Omental fat pad (tissue), 4 donors: Measurements from ENCODE around the gene TFEB. TPM values are rescaled to one million over a fixed set of nuclear protein-coding genes. Genes with fewer than 3 reads are reported as not detected.

Experiments used
- ATAC-seq: fragments of 150-250 bp; one replicate; pipeline ENCODE4 v1.9.1; 2016; ENCODE audit warnings: mild to moderate bottlenecking, moderate library complexity; ENCODE audit not compliant: low FRiP score
- DNase-seq: peaks from one replicate; pipeline ENCODE4 v3.0.0-alpha.2; 2019; ENCODE audit warnings: low spot score
- CTCF ChIP-seq, 3 donors: fragments of 450-650 bp; IDR thresholded peaks; one replicate each; pipeline ENCODE4 v1.5.1; 2016 to 2017; ENCODE audit warnings: antibody characterized with exemption in 3 of 3, mild to moderate bottlenecking in 3 of 3, moderate library complexity in 2 of 3
- total RNA-seq, 4 donors: library from RNA; depleted of rRNA; stranded (reverse); fragments of >200 nt; gene quantifications; one replicate each; pipeline ENCODE4 v1.1.0, GENCODE V29; 2016

Gene TFEB
- total RNA-seq, 4 donors from 2014 or later: 7.1 to 24.4 (median 14.5) TPM

DNA sequence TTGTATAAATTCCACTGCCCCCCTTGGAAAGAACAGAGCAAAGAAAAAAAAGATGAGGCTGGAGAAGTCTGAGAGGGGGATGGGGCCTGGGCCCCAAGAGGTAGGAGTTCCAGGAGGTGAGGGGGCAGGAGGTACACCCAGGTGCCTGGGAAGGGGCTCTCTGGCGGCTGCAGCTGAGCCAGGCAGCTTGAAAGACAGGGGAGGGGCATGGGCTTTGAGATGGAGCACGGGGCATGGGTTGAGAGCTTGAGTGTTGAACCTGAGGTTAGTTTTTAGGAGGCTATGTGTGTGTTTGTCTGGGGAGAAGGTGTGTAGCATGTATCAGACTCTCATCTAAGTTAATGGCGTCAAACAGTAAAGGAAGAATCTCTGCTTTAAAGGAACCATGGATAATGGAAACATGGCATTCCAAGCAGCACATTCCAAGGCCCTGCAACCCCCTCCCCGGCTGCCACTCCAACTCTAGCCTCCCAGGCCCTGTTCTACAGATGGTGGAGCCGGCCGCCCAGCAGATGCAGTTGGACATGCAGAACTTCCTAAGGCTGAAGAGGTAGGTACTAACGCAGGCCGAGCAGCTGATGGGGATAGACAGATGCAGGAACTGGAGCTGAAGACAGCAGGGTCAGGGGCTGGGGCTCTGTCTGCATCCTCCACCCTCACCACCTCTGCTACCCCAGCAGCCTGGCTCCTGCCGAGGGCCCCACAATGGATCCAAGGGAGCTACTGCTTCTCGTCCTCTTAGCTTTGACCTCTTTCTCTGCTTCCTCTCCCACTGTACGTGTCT lies 55.0 kb downstream of the TFEB start:
- DNase-seq: no peak
- TF ChIP-seq CTCF (IDR thresholded peaks at IDR 0.05): no peak
- no peak for ATAC-seq

DNA sequence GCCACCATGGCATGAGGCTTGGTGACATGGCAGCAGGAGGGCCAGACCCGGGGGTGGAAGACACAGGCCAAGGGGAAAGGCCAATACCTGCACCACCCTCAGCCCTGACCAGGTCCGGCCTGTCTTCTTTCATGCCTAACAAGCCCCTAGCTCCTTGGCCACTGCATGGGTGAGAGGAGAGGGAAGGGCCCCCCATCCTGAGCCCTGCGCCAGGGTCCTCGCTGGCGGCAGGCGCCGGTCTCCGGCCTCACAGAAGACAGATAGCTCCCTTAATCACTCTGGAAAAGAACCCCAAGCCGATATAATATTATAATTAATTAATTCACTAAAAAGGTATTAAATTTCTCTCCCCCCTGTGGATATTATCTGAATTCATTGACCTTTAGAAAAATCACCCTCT lies 55.7 kb downstream of the TFEB start:
- no peak for ATAC-seq
- TF ChIP-seq CTCF (IDR thresholded peaks at IDR 0.05): no peak
- no peak for DNase-seq

DNA sequence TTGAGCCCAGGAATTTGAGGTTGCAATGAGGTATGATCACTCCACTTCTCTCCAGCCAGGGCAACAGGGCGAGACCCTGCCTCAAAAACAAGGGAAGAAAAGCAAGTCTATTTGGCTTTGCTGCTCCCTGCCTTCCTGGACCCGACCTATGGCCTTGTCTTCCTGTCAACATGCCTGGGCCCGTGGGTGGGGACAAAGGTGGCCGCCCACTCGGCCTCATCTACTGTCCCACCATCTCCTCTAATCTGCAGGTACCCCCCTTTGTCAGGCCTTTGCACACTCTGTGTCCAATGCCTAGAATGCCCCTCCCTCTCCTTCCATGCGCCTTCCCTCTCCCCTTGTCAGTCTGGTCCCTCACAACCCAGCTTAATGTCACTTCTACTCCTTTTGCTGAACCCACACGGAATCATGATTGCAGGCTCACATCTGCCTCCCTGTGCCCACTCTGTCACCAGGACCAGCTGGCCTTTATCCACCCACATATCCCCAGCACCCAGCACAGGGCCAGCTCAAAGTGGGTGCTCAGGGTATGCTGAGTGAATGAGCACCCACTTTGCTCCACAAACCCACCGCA lies 56.8 kb downstream of the TFEB start:
- ATAC-seq: no peak
- DNase-seq: no peak
- TF ChIP-seq CTCF (IDR thresholded peaks at IDR 0.05): no peak

DNA sequence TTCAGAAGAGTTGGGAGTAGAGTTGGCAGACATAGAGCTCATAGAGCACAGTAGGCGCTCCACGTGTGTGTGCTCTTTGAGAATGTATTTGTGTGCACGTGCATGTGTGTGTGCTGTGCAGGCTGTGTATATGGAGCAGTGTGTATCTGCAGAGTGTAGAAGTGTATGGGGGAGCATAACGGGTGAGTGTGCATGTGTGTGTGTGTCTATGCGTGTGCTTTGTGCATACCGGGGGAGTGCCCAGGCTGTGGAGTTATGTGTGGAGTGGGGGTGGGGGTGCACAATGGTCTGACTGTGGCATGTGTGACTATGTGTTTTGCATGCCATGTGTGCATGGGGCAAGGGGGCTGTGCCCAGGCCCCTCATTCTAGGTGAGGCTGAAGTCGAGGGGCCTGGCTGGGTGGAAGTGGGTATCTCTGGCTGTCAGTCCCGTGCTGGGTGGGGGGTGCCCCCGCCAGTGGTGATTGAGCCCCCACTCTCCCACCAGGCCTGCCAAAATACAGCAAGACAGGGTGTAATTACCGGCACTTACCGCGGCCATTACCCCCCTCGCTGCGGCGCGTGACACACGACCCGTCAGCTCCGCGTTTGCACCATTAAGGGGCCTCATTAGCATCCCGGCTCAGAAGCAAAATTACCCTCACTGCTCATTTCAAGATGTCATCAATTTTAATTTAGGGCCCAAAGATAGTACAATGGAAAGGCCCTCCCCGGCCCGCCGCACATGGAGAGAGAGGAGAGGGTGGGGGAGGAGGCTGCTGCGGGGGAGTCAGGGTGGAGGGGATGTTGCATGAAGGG lies 58.1 kb downstream of the TFEB start:
- no peak for ATAC-seq
- TF ChIP-seq CTCF (IDR thresholded peaks at IDR 0.05): no peak
- DNase-seq: no peak

DNA sequence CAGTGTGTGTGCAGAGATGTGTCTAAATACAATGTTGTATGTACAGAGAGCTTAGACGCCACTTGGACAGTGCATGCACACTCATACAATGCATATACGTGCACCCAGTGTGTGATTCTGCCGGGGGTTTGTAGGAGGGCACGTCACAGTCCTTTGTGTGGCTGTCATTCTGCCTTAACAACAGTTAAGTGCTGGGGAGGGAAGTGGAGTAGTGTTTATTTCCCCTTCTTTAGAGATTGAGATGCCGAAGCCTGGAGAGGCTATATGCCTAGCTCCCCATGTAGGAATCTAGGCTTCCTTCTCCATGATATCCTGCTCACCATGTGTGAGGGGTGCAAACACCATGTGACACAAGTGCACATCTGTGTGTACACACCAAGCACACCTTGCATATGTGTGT lies 59.0 kb downstream of the TFEB start:
- ATAC-seq (no peak), DNase-seq (no peak)
- no peak for TF ChIP-seq CTCF (IDR thresholded peaks at IDR 0.05)

DNA sequence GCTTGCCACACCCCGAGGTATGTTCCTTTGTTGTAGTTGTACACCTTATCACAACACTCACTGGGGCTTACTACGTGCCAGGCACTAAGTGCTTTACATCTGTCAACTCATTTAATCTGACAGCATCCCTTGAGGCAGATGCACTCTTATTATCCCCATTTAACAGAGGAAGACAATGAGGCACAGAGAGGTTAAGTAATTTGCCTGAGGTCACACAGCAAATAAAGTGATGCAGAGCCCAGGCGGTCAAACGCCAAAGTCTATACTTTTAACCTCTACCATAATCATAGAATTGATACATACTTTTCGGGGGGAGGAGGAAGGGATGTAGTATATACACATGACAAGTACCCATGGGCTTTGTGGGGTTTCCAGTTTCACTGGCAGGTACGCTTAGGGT lies 59.4 kb downstream of the TFEB start:
- TF ChIP-seq CTCF (IDR thresholded peaks at IDR 0.05): no peak
- ATAC-seq: no peak
- no peak for DNase-seq
